Stimulated activated CD4-positive, alpha-beta T cell treated with anti-CD3 and anti-CD28 coated beads, Interleukin-15, amount 100 ng/mL, for 1 hour (primary cell): ENCODE results near the gene SBSN.

Source experiments
- DNase-seq, 2 donors: peaks; one replicate each; pipeline ENCODE4 v3.0.0-alpha.2; 2020; ENCODE audit warnings: low read depth in 1 of 2, low spot score in 1 of 2

Gene SBSN

GRCh38 chr19:35554076-35554475 lies 26.0 kb upstream of the SBSN start:
- DNase-seq, result no peak

- DNase-seq, result no peak
Measured at GRCh38 chr19:35553385-35554000, 25.4 kb upstream of the SBSN start.

- no peak for DNase-seq
Measured at GRCh38 chr19:35552534-35553384, 24.6 kb upstream of the SBSN start.

- DNase-seq, result no peak
Measured at GRCh38 chr19:35551091-35551810, 23.1 kb upstream of the SBSN start.

- DNase-seq, result no peak
Measured at GRCh38 chr19:35549879-35550523, 21.9 kb upstream of the SBSN start.

- peak in 1 of 2 donors; percentile 26 for DNase-seq
Measured at GRCh38 chr19:35549174-35549788, 21.2 kb upstream of the SBSN start.

GRCh38 chr19:35546532-35546931 lies 18.4 kb upstream of the SBSN start:
- no peak for DNase-seq

- peak in 1 of 2 donors; percentile 54 for DNase-seq
Measured at GRCh38 chr19:35545855-35546381, 17.8 kb upstream of the SBSN start.

GRCh38 chr19:35545001-35545854 lies 17.1 kb upstream of the SBSN start, which contains the start of gene TMEM147:
Gene TMEM147 (plus strand): TSS chr19:35545626. CDS start chr19:35545740, 114 bp downstream.
- peak; percentile 53 to 77 for DNase-seq

GRCh38 chr19:35544110-35544802 lies 16.1 kb upstream of the SBSN start:
- no peak for DNase-seq

- DNase-seq, result no peak
Measured at GRCh38 chr19:35543280-35544109, 15.4 kb upstream of the SBSN start.

GRCh38 chr19:35542209-35542608 lies 14.1 kb upstream of the SBSN start:
- no peak for DNase-seq

GRCh38 chr19:35540356-35540927 lies 12.3 kb upstream of the SBSN start:
- DNase-seq, result no peak

- no peak for DNase-seq
Measured at GRCh38 chr19:35539850-35540249, 11.7 kb upstream of the SBSN start.

GRCh38 chr19:35539314-35539713 lies 11.2 kb upstream of the SBSN start:
- no peak for DNase-seq

- DNase-seq, result no peak
Measured at GRCh38 chr19:35534803-35535480, 6.8 kb upstream of the SBSN start.

GRCh38 chr19:35533822-35534392 lies 5.8 kb upstream of the SBSN start:
- no peak for DNase-seq
